GM23248 (cell line): ENCODE data around the gene AFAP1L1.

Source experiments
- EZH2 ChIP-seq: fragments of 200-600 bp; sonication (generic); IDR thresholded peaks from 2 replicates; pipeline ENCODE4 v1.6.1; 2018; ENCODE audit warnings: antibody characterized with exemption, mild to moderate bottlenecking; ENCODE audit not compliant: insufficient read depth, poor library complexity, severe bottlenecking
- EZH2phosphoT487 ChIP-seq: fragments of 200-600 bp; sonication (generic); IDR thresholded peaks from 2 replicates; pipeline ENCODE4 v1.6.1; 2018; ENCODE audit warnings: antibody characterized with exemption, moderate library complexity, mild to moderate bottlenecking, low read depth; ENCODE audit not compliant: insufficient read depth

DNA sequence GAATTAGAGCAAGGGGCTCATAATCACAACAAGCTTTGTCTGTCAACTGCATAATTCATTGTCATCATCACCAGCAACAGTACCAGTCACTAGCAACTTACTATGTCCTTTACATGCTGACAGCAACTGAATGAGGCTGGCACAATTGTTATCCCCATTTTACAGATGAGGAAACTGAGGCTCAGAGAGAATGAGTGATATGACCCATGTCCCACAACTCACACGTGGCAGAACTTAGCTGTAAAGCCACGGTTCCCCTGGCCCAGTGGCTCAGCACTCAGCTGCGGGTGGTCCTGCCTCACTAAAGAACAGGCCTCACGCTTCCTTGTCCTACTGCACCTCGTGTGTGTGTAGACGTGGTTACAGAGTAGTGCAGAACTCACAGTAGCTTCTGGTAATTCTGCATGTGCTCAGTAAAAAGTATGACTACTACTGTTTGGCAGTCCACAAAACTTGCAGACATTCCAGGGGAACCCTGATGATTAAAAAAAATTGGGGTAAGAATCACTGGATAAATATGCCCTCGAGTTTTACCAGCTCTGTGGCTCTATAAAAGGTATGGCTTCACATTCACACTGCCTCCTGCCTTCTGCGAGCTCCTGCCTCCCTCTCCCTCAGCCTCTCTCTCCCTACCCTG lies 30.2 kb downstream of the AFAP1L1 start:
- TF ChIP-seq EZH2 (no peak), EZH2phosphoT487 (no peak)
